ENCODE measurements around the gene RASA4. TPM values are rescaled to one million over a fixed set of nuclear protein-coding genes. Genes with fewer than 3 reads are reported as not detected.
"Not testable (repeated sequence)": the region's sequence is repeated elsewhere in the genome, so short reads cannot be mapped to it uniquely, and the experiment has no call there.

The RASA4 gene
- total and polyA plus RNA-seq, 5 experiments from 2014 or later: 14.2 to 65.1 (median 32.6) TPM

DNA sequence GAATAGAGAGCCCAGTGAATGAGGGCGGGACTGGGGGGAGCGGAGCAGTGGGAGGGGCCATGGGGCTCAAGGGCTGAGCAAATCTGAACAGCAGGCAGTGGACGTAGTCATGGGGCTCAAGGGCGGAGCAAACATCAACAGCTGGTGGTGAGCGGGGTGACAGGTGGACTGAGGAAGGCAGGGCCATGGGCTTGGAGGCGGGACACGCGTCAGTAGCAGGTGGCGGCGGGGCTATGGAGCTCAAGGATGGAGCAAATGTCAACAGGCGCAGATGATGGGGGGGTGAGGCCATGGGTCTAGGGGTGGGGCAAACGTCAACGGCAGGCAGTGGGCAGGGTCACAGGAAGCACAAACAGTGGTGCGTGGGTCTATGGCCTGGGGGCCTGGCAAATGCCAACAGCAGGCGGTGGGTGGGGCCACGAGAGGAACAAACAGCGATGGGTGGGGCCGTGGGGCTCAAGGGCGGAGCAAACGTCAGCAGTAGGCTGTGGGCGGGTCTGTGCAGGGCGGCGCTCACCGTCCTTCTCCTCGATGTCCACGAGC lies 24.0 kb downstream of the RASA4 start:
- H3K4me1 Mint-ChIP-seq, H3K9me3 Mint-ChIP-seq, POLR2A ChIA-PET, H3K27ac Mint-ChIP-seq, H3K4me3 Mint-ChIP-seq, H3K36me3 Mint-ChIP-seq, H3K27me3 Mint-ChIP-seq: not testable (repeated sequence)
- ATAC-seq (peak; percentile 62 to 74), DNase-seq (peak; percentile 15 to 80 (median 59))

DNA sequence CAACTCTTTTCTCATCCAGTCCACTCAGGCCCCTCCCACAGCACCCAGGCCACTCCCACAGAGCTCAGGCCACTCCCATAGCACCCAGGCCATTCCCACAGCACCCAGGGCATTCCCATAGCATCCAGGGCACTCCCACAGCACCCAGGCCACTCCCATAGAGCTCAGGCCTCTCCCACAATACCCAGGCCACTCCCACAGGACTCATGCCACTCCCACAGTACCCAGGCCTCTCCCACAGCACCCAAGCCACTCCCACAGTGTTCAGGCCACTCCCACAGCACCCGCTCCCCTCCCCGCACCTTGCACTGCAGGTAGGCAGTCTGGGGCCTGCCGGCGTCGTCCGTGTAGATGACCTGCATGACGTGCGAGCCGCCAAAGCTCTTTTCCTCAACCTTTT lies 26.7 kb downstream of the RASA4 start:
- DNase-seq, H3K4me1 Mint-ChIP-seq, POLR2A ChIA-PET, H3K4me3 Mint-ChIP-seq, H3K9me3 Mint-ChIP-seq, H3K27ac Mint-ChIP-seq, H3K36me3 Mint-ChIP-seq, H3K27me3 Mint-ChIP-seq: not testable (repeated sequence)
- peak; percentile 21 to 34 for ATAC-seq

DNA sequence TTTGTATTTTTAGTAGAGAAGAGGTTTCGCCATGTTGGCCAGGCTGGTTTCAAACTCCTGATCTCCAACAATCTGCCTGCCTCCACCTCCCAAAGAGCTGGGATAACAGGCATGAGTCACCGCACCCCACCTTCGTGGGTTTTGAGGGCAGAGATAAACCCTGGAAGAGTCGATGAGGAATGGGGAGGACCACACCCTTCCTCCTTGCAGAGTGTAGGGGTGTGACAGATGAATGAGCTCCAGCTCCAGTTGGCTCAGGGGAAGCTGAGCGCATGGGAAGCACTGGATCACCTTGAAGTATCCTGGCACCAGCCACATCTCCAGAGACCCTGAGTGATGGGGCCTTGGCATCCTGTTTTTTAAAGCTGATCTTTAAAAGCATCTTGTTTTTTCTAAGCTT lies 33.1 kb downstream of the RASA4 start:
- DNase-seq, H3K4me3 Mint-ChIP-seq, H3K36me3 Mint-ChIP-seq, ATAC-seq, H3K27me3 Mint-ChIP-seq, H3K4me1 Mint-ChIP-seq, H3K27ac Mint-ChIP-seq, POLR2A ChIA-PET, H3K9me3 Mint-ChIP-seq: not testable (repeated sequence)

DNA sequence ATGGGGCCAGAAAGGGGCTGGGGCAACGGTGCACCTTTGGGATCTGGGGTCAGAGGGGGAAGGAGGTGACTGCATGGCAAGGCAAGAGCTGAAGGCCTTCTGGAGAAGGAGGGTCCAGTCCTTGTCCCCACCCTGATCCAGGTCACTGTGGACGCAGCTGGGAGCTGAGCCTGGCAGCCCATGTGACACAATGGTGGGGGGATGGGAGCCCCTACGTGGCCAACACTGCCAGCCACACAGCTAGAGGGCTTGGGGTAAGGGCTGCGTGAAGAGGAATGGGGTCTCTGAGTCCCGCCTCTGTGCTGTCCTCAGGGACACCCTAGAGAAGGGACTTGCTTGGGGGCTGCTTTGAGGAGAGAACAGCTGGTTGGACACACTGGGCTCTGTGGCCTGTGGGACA lies 34.8 kb downstream of the RASA4 start:
- H3K9me3 Mint-ChIP-seq, H3K27me3 Mint-ChIP-seq, ATAC-seq, DNase-seq, H3K4me3 Mint-ChIP-seq, H3K4me1 Mint-ChIP-seq, H3K36me3 Mint-ChIP-seq, POLR2A ChIA-PET, H3K27ac Mint-ChIP-seq: not testable (repeated sequence)

DNA sequence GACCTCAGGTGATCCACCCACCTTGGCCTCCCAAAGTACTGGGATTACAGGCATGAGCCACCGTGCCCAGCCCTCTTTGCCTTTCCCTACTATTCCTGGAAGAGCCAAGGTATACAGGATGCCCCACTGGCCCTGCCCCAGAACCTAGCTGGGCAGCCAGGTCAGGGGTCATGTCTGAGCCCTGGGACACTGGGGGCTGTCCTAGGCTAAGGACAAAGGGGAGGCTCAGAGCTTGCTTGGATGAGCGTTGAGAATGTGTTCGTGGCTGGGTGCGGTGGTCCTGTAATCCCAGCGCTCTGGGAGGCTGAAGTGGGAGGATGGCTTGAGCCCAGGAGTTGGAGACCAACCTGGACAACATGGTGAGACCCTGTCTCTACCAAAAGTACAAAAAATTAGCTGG lies 38.1 kb downstream of the RASA4 start:
- H3K4me1 Mint-ChIP-seq, H3K27me3 Mint-ChIP-seq, H3K9me3 Mint-ChIP-seq, H3K4me3 Mint-ChIP-seq, POLR2A ChIA-PET, H3K27ac Mint-ChIP-seq, H3K36me3 Mint-ChIP-seq: not testable (repeated sequence)
- ATAC-seq (peak in 1 of 2 donors; percentile 15), DNase-seq (peak in 1 of 10 donors; percentile 52)

DNA sequence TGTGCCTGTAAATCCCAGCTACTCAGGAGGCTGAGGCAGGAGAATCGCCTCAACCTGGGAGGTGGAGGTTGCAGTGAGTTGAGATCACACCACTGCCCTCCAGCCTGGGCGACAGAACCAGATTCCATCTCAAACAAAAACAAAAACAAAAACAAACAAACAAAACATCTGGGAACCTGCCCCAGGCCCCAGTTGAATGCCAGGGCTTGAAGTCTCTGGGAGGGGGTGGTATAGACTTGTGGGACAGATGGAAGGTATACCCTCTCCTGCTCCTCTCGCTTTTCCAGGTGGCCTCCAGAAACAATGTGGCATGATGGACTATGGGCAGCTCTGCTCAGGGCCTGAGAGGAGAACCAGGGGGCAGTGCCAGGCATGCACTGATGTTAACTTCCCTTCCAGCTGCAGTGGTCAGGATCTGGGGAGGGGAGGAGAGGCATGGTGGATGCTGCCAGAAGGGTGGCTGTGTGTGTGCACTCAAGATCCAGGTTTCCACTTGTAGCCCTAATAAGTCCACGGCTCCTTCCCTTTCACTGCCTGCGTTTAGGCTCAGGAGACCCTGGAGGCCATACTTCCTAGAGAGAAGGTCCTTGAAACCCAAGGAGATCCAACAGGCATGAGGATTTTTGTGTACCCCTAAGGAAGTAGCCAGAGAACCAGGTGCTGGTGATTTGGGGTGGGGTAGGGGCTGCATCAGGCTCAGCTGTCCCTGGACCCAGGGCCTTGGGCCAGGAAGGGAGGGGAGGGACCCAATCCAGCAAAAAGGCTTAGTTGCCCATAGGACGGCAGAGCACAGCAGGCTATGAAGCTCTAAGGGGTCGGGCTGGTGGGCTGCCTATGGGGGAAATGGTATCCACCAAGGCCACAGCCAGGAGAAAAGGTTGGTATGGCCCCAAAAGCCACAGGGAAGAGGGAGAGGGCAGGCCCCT lies 39.0 kb downstream of the RASA4 start:
- peak in 1 of 10 donors; percentile 31 for DNase-seq
- H3K4me3 Mint-ChIP-seq: not testable (repeated sequence)

DNA sequence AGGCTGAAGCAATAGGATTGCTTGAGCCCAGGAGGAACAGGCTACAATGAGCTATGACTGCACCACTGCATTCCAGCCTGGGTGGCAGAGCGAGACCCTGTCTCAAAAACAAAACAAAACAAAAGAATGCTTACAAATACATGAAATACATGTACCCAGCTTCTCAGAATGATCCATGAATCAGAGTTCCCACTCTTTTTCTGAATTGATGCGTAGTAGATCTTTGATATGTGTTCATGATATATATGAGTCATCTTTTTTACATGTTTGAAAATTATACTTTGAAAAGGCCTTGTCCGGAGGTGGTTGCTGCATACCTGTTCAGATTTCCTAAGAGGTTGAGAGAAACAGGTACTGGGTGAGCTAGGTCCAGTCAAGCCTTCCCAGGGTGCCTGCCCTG lies 40.2 kb downstream of the RASA4 start:
- H3K4me1 Mint-ChIP-seq, H3K9me3 Mint-ChIP-seq, H3K36me3 Mint-ChIP-seq, H3K27me3 Mint-ChIP-seq, H3K27ac Mint-ChIP-seq, DNase-seq, H3K4me3 Mint-ChIP-seq, ATAC-seq, POLR2A ChIA-PET: not testable (repeated sequence)

More for the DNA sequence above, 39.0 kb downstream of the RASA4 start:
- H3K27me3 Mint-ChIP-seq, H3K9me3 Mint-ChIP-seq, H3K36me3 Mint-ChIP-seq, H3K27ac Mint-ChIP-seq, POLR2A ChIA-PET, H3K4me1 Mint-ChIP-seq: not testable (repeated sequence)
- ATAC-seq: peak in 1 of 2 donors; percentile 17

DNA sequence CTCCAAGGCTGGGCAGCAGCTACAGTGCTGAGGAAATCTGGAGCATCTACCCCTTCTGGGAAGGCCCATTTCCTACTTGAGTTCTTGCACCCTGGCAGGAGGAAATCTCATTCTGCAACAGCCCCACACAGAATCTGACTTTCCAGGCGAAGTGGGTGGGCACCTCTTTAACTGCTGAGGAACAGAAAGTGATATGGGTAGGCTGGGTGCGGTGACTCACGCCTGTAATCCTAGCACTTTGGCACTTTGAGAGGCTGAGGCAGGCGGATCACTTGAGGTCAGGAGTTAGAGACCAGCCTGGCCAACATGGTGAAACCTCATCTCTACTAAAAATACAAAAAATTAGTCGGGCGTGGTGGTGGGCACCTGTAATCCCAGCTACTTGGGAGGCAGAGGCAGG lies 41.9 kb downstream of the RASA4 start:
- H3K4me1 Mint-ChIP-seq, DNase-seq, ATAC-seq, H3K27ac Mint-ChIP-seq, H3K9me3 Mint-ChIP-seq, POLR2A ChIA-PET, H3K36me3 Mint-ChIP-seq, H3K4me3 Mint-ChIP-seq, H3K27me3 Mint-ChIP-seq: not testable (repeated sequence)

DNA sequence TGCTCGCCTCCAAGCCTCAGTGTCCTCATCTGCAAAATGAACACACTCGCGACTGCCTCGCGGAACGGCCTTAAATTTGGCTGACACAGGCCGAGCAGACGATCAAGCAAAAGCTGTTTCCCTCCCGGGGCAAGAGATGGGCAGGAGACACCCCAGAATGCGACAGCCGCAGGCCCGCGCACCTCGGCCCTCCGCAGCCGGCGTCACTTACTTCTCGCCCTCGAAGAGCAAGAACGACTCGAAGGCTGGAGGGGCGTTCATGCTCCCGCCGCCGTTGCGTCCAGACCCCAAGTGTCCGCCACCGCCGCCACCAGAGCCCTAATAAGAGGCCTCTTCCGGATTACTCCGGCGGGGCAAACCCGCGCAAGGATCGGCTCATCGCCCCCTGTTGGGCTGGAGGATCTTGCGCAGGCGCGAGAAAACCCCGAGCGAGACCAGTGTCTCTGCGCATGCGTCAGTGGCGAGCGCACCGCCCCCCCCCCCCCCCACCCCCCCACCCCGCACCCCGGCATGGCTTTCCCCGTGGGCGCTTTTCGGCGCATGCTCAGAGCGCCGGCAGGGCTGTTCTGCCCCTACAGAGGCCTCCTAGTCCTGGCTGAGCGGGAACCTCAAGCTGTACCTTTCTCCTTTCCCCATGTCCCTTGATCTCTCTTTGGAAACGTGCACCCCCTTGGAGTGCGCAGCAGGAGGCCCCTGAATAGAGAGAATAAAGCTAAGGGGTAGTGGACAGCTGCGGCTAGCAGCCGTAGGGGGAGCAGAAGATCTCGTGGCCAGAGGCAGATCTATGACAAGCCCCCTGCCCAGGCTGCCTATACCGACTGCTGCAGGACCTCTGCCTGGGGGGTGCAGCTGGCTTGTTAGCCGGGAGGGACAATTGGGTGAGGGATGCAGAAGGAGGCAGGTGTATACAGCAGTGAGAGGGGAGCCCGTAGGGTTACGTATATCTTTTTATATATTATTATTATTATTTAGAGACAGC lies 44.0 kb downstream of the RASA4 start, which contains the start of gene POLR2J3:
Gene POLR2J3 (minus strand): TSS at position 323 of the 979 bp plus-strand sequence. CDS start 62 bp downstream, at position 261.
- H3K9me3 Mint-ChIP-seq, H3K36me3 Mint-ChIP-seq, H3K27me3 Mint-ChIP-seq, POLR2A ChIA-PET, H3K4me1 Mint-ChIP-seq: not testable (repeated sequence)
- DNase-seq: peak; percentile 95 to 100 (median 99)
- Mint-ChIP-seq H3K27ac (peak within 1 kb of the TSS; percentile 82 to 97 (median 92)), H3K4me3 (peak within 1 kb of the TSS; percentile 80 to 96 (median 90))
- ATAC-seq: peak; percentile 91 to 92

DNA sequence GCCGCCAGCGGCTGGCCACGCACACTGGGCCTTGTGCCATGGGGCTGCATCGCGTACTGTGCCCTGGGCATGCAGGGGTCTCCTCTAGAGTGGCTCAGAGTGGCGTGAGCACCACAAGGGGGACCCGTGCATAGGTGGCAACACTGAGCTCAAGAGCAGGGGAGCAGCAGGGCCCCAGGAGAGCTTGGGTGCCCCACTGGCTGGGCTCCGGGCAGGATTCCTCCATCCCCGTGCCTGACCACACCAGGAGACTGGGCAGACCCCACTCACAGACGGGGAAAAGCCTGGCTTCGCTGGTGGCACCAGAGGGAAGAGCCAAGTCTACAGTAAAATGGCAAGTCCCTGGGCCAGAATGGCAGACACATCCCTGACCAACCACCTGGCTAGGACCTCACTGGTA lies 47.9 kb downstream of the RASA4 start:
- POLR2A ChIA-PET, H3K27ac Mint-ChIP-seq, H3K4me1 Mint-ChIP-seq, H3K4me3 Mint-ChIP-seq, H3K27me3 Mint-ChIP-seq, DNase-seq, H3K9me3 Mint-ChIP-seq, ATAC-seq, H3K36me3 Mint-ChIP-seq: not testable (repeated sequence)

DNA sequence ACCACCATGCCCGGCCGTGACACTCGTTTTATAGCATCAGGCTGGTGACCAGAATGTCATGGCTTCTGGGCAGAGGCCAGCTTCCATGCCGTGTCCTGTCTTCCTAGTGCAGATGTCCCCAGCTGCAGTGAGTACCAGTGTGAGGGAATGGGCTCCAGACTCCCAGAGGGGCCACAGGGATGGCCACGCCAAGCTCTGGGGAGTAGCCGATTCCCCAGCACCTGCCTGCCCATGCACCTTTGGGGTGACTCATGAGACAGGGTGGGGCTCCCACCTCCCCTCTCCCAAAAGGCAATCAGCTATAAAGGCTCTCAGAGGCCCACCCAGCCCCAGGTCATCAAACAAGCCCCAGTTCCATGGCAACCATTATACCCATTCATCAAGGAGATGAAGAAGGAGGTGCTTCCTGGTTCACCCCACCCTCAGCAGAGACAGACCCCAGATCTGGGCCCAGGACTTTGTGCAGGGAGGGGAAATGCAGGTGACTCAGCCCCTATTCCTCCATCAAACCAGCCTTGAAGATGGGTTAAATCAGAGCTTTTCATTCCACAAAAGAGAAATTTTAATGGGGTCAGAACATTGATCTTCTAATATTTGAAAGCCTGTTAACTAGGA lies 65.6 kb downstream of the RASA4 start, which contains the start of gene SPDYE2:
Gene SPDYE2 (plus strand): TSS at position 419 of the 615 bp plus-strand sequence. CDS start 2,030 bp downstream, outside the sequence.
- H3K27ac Mint-ChIP-seq, H3K36me3 Mint-ChIP-seq, POLR2A ChIA-PET, DNase-seq, H3K4me3 Mint-ChIP-seq, H3K4me1 Mint-ChIP-seq, H3K27me3 Mint-ChIP-seq, H3K9me3 Mint-ChIP-seq, ATAC-seq: not testable (repeated sequence)

DNA sequence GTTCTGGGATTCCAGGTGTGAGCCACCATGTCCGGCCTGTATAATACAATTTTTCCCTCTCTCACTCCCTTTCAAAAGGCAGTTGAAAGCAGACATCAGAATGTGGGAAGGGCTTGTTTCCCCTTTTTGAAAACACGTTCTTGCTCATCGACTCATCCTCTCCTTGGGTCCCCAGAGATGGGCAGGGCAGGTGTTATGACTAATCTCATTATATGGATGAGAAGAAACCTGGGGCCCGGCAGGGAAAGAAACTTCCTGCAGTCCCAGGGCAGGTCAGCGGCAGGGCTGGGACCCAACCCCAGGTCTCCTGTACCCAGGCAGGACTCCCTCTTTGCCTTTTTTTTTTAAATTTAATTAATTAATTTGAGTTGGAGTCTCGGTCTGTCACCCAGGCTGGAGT lies 70.2 kb downstream of the RASA4 start:
- ATAC-seq, H3K27me3 Mint-ChIP-seq, DNase-seq, POLR2A ChIA-PET, H3K4me3 Mint-ChIP-seq, H3K9me3 Mint-ChIP-seq, H3K4me1 Mint-ChIP-seq, H3K27ac Mint-ChIP-seq, H3K36me3 Mint-ChIP-seq: not testable (repeated sequence)

All from naive thymus-derived CD8-positive, alpha-beta T cell (primary cell).